IMR-90 (cell line): ENCODE measurements around the gene TECTB.
A peak's percentile ranks its signal among the peaks of the same experiment; 100 is the strongest.

ENCODE experiments used
- BHLHE40 ChIP-seq: fragments of 150-350 bp; IDR thresholded peaks from 2 replicates; pipeline ENCODE4 v1.6.1; 2016; ENCODE audit warnings: mild to moderate bottlenecking, low read depth, low read length
- CEBPB ChIP-seq: IDR thresholded peaks from 2 replicates; pipeline ENCODE4 v1.6.1; 2012; ENCODE audit warnings: low read depth, low read length, improper control_type of control experiment
- FOS ChIP-seq: fragments of 150-350 bp; IDR thresholded peaks from 2 replicates; pipeline ENCODE4 v1.6.1; 2016; ENCODE audit warnings: low read depth, low read length
- MAFK ChIP-seq: IDR thresholded peaks from 2 replicates; pipeline ENCODE4 v1.6.1; 2012; ENCODE audit warnings: low read depth, low read length, improper control_type of control experiment
- MAZ ChIP-seq: IDR thresholded peaks from 2 replicates; pipeline ENCODE4 v1.6.1; 2012; ENCODE audit warnings: low read depth, mild to moderate bottlenecking, low read length, improper control_type of control experiment, moderate library complexity, borderline replicate concordance
- NFE2L2 ChIP-seq: fragments of 150-350 bp; IDR thresholded peaks from 2 replicates; pipeline ENCODE4 v1.6.1; 2016; ENCODE audit warnings: low read depth, mild to moderate bottlenecking, low read length
- POLR2A ChIP-seq: IDR thresholded peaks from 2 replicates; pipeline ENCODE4 v1.6.1; 2012; ENCODE audit warnings: mild to moderate bottlenecking, low read depth, low read length
- RAD21 ChIP-seq: IDR thresholded peaks from 2 replicates; pipeline ENCODE4 v1.6.1; 2012; ENCODE audit warnings: low read length, improper control_type of control experiment
- RFX5 ChIP-seq: IDR thresholded peaks from 2 replicates; pipeline ENCODE4 v1.8.0; 2012; ENCODE audit warnings: low read depth, mild to moderate bottlenecking, low read length, moderate library complexity
- SMC3 ChIP-seq: fragments of 150-350 bp; IDR thresholded peaks from 2 replicates; pipeline ENCODE4 v1.6.1; 2016; ENCODE audit warnings: low read depth, mild to moderate bottlenecking, antibody characterized with exemption, low read length, moderate library complexity
- TF ChIP-seq, protein P1 (sequence below): conservative IDR thresholded peaks from 2 replicates; pipeline ENCODE4 v1.5.1; 2012; ENCODE audit warnings: mild to moderate bottlenecking, low read depth, low read length, improper control_type of control experiment
- TF ChIP-seq, protein P2 (sequence below): fragments of 150-350 bp; IDR thresholded peaks from 2 replicates; pipeline ENCODE4 v1.6.1; 2016; ENCODE audit warnings: low read depth, mild to moderate bottlenecking, low read length, moderate library complexity, borderline replicate concordance
- TF ChIP-seq, protein P3 (sequence below): fragments of 150-350 bp; IDR thresholded peaks from 2 replicates; pipeline ENCODE4 v1.6.1; 2017; ENCODE audit warnings: mild to moderate bottlenecking, antibody characterized with exemption, low read length, low read depth

DNA sequence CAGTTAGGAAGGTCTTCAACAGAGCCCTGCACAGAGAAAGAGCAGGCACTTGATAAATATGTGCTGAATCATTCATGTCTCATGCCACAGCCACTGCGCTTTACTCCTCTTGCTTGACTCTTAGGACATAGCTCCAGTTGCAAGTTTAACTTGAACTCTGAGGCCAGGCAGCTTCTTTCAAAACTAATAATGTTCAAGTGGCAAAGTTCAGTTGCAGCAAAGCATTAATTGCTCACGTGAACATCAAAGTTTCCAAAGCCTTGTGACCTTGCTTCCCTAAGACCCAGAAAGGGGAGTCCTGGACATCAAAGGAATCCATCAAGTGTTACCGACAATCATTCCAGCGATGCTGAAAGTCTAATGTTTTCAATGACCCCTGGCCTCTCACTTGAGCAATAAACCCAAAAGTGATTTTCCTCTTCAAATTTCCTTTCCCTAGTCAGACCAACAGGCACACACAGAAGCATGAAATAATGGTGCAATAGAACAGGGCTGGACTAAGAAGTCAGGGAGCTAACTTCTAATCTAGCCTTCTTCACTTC is 21.8 kb upstream of the TECTB start:
- TF ChIP-seq, protein P1, sequence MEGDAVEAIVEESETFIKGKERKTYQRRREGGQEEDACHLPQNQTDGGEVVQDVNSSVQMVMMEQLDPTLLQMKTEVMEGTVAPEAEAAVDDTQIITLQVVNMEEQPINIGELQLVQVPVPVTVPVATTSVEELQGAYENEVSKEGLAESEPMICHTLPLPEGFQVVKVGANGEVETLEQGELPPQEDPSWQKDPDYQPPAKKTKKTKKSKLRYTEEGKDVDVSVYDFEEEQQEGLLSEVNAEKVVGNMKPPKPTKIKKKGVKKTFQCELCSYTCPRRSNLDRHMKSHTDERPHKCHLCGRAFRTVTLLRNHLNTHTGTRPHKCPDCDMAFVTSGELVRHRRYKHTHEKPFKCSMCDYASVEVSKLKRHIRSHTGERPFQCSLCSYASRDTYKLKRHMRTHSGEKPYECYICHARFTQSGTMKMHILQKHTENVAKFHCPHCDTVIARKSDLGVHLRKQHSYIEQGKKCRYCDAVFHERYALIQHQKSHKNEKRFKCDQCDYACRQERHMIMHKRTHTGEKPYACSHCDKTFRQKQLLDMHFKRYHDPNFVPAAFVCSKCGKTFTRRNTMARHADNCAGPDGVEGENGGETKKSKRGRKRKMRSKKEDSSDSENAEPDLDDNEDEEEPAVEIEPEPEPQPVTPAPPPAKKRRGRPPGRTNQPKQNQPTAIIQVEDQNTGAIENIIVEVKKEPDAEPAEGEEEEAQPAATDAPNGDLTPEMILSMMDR, result no peak
- no peak for TF ChIP-seq RAD21
- TF ChIP-seq POLR2A, result no peak
- TF ChIP-seq BHLHE40, result no peak
- no peak for TF ChIP-seq SMC3
- TF ChIP-seq FOS, result no peak
- no peak for TF ChIP-seq MAZ
- TF ChIP-seq, protein P2, sequence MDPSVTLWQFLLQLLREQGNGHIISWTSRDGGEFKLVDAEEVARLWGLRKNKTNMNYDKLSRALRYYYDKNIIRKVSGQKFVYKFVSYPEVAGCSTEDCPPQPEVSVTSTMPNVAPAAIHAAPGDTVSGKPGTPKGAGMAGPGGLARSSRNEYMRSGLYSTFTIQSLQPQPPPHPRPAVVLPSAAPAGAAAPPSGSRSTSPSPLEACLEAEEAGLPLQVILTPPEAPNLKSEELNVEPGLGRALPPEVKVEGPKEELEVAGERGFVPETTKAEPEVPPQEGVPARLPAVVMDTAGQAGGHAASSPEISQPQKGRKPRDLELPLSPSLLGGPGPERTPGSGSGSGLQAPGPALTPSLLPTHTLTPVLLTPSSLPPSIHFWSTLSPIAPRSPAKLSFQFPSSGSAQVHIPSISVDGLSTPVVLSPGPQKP, result no peak
- TF ChIP-seq, protein P3, sequence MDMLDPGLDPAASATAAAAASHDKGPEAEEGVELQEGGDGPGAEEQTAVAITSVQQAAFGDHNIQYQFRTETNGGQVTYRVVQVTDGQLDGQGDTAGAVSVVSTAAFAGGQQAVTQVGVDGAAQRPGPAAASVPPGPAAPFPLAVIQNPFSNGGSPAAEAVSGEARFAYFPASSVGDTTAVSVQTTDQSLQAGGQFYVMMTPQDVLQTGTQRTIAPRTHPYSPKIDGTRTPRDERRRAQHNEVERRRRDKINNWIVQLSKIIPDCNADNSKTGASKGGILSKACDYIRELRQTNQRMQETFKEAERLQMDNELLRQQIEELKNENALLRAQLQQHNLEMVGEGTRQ, result no peak
- TF ChIP-seq CEBPB, result no peak
- no peak; the same call in 1 of the 2 replicates for TF ChIP-seq MAFK
- no peak for TF ChIP-seq RFX5
- TF ChIP-seq NFE2L2, result peak; percentile 71
